Activated CD4-positive, CD25-positive, alpha-beta regulatory T cell treated with anti-CD3 and anti-CD28 coated beads, Interleukin-2, amount 50 U/mL, for 72 hours (primary cell): ENCODE measurements around the gene LIFR.
"Not testable (repeated sequence)": the region's sequence is repeated elsewhere in the genome, so short reads cannot be mapped to it uniquely, and the experiment has no call there.

Experiments used
- DNase-seq: peaks from one replicate; pipeline ENCODE4 v3.0.0; 2021

Gene LIFR

GRCh38 chr5:38546691-38547146 is 9.7 kb downstream of the LIFR start:
- DNase-seq: no peak

GRCh38 chr5:38543886-38544285 is 12.6 kb downstream of the LIFR start:
- DNase-seq: no peak

- no peak for DNase-seq
Observed at GRCh38 chr5:38543074-38543473, 13.4 kb downstream of the LIFR start.

- no peak for DNase-seq
Observed at GRCh38 chr5:38541174-38541725, 15.2 kb downstream of the LIFR start.

- no peak for DNase-seq
Observed at GRCh38 chr5:38540314-38540713, 16.1 kb downstream of the LIFR start.

- no peak for DNase-seq
Observed at GRCh38 chr5:38538161-38538560, 18.3 kb downstream of the LIFR start.

GRCh38 chr5:38537505-38537904 is 18.9 kb downstream of the LIFR start:
- no peak for DNase-seq

- no peak for DNase-seq
Observed at GRCh38 chr5:38536968-38537367, 19.5 kb downstream of the LIFR start.

GRCh38 chr5:38535845-38536244 is 20.6 kb downstream of the LIFR start:
- no peak for DNase-seq

GRCh38 chr5:38535248-38535750 is 21.1 kb downstream of the LIFR start:
- DNase-seq: no peak

GRCh38 chr5:38534156-38534453 is 22.3 kb downstream of the LIFR start:
- no peak for DNase-seq

- DNase-seq: no peak
Observed at GRCh38 chr5:38533286-38534155, 22.9 kb downstream of the LIFR start.

GRCh38 chr5:38532165-38532669 is 24.2 kb downstream of the LIFR start:
- no peak for DNase-seq

GRCh38 chr5:38531518-38531917 is 24.9 kb downstream of the LIFR start:
- DNase-seq: no peak

GRCh38 chr5:38529955-38530646 is 26.3 kb downstream of the LIFR start:
- no peak for DNase-seq

- no peak for DNase-seq
Observed at GRCh38 chr5:38528162-38528703, 28.2 kb downstream of the LIFR start.

GRCh38 chr5:38527475-38527874 is 29.0 kb downstream of the LIFR start:
- DNase-seq: no peak

GRCh38 chr5:38524022-38524421 is 32.4 kb downstream of the LIFR start:
- no peak for DNase-seq

GRCh38 chr5:38519476-38519875 is 37.0 kb downstream of the LIFR start:
- DNase-seq: no peak

GRCh38 chr5:38518341-38518740 is 38.1 kb downstream of the LIFR start:
- no peak for DNase-seq

- DNase-seq: not testable (repeated sequence)
Observed at GRCh38 chr5:38516649-38517048, 39.8 kb downstream of the LIFR start.

GRCh38 chr5:38515646-38516045 is 40.8 kb downstream of the LIFR start:
- DNase-seq: no peak

GRCh38 chr5:38515092-38515491 is 41.4 kb downstream of the LIFR start:
- no peak for DNase-seq
